Bronchial epithelial cell (primary cell): ENCODE data around the gene MYH3. TPM values are rescaled to one million over a fixed set of nuclear protein-coding genes. Genes with fewer than 3 reads are reported as not detected.

Source experiments
- DNase-seq: peaks from one replicate; pipeline ENCODE4 v3.0.0-alpha.2; 2010; ENCODE audit warnings: low read depth
- FAIRE-seq: peaks from 2 replicates; lab custom pipeline; 2011; peaks lifted over from hg19 to GRCh38; lab: Jason Lieb, UNC
- H3K27me3 ChIP-seq: 2 replicates; pipeline ENCODE4 v1.5.1; 2011; ENCODE audit warnings: low read length; ENCODE audit not compliant: control insufficient read depth, insufficient read depth
- H3K36me3 ChIP-seq: 2 replicates; pipeline ENCODE4 v1.5.1; 2011; ENCODE audit warnings: low read length; ENCODE audit not compliant: control insufficient read depth, insufficient read depth
- H3K4me3 ChIP-seq: 2 replicates; pipeline ENCODE4 v1.5.1; 2011; ENCODE audit warnings: mild to moderate bottlenecking, low read depth, low read length, control low read depth
- total RNA-seq: library from RNA; depleted of rRNA; stranded (reverse); fragments of >200 nt; gene quantifications from 2 replicates; pipeline ENCODE4 v1.2.1, GENCODE V29; 2014
- TF ChIP-seq, protein P1 (sequence below): IDR thresholded peaks from 2 replicates; pipeline ENCODE4 v1.5.1; 2011; ENCODE audit warnings: mild to moderate bottlenecking, moderate library complexity, low read length, control low read depth, inconsistent platforms; ENCODE audit not compliant: insufficient read depth, severe bottlenecking

Gene MYH3
- total RNA-seq = 1.1 and 1.4 TPM in 2 replicates

DNA sequence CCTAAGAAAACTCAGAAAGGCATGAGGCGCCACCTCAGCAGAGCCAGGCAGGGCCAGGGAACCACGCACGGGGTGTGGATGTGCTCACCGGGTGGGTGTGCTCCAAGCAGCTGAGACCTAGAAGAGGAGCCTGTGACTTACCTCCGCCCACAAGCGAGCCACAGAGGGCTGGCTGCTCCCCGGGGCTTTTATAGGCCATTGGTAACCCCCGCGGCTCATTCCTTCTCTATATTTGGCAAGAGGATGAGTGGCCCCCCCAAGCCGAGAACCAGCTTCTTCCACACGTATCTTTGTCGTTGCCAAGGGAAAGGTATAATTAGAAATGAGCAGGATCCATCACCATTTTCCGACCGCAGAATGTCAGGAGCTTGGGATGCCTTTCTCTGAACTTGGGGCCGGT is at the start of gene MYH3:
MYH3 (minus strand) TSS at position 162 of the 400 bp plus-strand sequence. CDS start 2,245 bp downstream, outside the sequence.
- FAIRE-seq (no peak), DNase-seq (no peak)
- no peaks in the 10 kb centered on the region for H3K36me3 ChIP-seq
- H3K4me3 ChIP-seq = no peak within 1 kb of the TSS
- TF ChIP-seq, protein P1, sequence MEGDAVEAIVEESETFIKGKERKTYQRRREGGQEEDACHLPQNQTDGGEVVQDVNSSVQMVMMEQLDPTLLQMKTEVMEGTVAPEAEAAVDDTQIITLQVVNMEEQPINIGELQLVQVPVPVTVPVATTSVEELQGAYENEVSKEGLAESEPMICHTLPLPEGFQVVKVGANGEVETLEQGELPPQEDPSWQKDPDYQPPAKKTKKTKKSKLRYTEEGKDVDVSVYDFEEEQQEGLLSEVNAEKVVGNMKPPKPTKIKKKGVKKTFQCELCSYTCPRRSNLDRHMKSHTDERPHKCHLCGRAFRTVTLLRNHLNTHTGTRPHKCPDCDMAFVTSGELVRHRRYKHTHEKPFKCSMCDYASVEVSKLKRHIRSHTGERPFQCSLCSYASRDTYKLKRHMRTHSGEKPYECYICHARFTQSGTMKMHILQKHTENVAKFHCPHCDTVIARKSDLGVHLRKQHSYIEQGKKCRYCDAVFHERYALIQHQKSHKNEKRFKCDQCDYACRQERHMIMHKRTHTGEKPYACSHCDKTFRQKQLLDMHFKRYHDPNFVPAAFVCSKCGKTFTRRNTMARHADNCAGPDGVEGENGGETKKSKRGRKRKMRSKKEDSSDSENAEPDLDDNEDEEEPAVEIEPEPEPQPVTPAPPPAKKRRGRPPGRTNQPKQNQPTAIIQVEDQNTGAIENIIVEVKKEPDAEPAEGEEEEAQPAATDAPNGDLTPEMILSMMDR = no peak
- H3K27me3 ChIP-seq = no peaks in the 10 kb centered on the region

DNA sequence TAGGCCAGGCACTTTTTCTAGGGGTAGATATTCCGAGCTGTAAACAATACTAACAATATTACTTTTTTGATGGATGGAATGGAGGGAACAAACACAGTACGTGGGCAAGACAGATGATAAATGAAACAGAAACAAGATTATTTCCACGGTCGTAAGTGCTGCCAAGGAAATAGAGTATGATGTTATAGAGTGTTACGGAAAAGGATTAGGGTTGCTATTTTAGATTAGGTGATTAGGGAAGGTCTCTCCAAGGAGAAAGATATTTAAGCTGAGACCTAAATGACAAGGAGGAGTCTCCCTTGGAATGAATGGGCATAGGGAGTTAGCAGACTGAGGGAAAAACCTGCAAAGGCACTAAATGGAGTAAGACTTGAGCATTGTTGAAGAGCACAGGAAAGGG is 48.6 kb upstream of the MYH3 start:
- FAIRE-seq (no peak), DNase-seq (no peak)
- H3K4me3 ChIP-seq = no peak overlapping the region
- TF ChIP-seq, protein P1 = no peak
- H3K36me3 ChIP-seq = peaks cover 6% of the 10 kb centered on the region
- H3K27me3 ChIP-seq = no peaks in the 10 kb centered on the region

DNA sequence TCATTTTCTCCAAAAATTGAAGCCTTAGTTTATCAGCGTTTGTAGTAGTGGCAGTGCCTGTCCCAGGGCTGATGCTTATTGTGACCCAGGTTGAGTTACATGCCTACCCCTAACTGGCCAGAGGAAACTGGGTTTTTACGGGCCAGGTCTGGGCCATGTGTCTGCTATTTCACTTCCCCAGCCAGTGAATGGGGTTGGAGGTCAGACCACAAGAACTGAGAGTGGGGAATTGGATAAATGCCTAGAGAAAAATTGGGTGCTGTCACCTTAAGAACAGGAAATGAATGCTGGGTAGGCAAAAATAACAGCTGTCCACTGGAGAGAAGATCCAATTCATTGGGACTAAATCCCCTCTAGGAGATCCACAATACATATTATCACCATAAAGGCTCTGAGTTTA is 45.5 kb upstream of the MYH3 start:
- Histone ChIP-seq H3K27me3 (no peaks in the 10 kb centered on the region), H3K4me3 (no peak overlapping the region), H3K36me3 (peaks cover 3% of the 10 kb centered on the region)
- FAIRE-seq (no peak), DNase-seq (no peak)
- TF ChIP-seq, protein P1 = no peak

DNA sequence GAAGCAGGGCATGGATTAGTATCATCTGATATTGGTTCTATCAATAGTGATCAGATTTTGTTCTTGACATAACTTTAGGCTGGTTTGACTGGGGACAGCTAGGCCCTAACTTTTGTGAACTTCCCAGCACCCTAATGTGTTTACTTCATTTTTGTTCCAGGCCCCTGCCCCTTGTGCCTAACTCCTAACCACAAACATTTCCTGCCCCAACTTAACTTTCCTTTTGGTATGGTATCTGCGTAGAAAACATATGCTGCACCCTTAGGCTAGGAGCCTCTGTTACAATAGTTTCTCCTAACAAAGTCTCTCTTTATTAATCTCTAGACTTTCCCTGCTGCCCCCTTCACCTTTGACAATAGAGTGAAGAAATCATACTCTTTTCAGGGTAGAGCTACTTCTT is 42.7 kb upstream of the MYH3 start:
- Histone ChIP-seq H3K36me3 (no peaks in the 10 kb centered on the region), H3K4me3 (no peak overlapping the region), H3K27me3 (no peaks in the 10 kb centered on the region)
- TF ChIP-seq, protein P1 = no peak
- FAIRE-seq (no peak), DNase-seq (no peak)

DNA sequence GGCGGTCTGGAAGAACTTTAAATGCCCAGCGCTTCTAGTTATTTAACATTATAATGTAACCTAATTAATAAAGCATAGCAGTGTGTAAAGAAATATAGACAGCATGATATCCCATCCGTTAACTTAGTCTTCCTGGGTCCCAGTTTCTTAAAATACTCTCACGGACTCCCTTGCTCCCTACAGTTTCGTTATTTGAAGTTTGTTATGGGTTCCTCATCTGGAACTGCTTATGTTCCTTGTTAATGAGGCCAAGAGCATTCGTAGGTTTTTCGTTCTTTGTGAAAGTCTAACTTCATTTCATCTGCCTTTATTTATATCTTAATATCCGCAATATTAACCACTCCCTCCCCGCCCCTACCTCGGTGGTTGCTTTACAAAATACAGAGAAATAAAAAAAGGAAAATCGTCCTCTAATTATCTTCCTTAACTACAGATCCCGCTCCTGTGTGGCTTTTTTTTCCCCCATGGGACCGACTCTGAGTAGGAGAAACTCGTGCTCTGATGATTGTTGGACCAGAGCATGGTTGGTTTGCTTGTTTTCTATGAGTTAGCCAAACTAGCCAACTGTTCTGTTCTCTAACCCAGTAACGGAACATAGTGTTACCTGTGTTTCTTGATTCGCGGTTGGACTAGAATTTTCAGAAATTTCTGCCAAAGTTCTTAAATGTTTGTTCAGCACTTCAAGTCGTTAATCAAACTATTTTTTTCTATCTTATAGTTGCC is 41.1 kb upstream of the MYH3 start:
- DNase-seq (peak; percentile 2), FAIRE-seq (no peak)
- Histone ChIP-seq H3K4me3 (peak overlapping the region; percentile 92), H3K27me3 (no peaks in the 10 kb centered on the region), H3K36me3 (peaks cover 3% of the 10 kb centered on the region)
- TF ChIP-seq, protein P1 = no peak
